Esophagus squamous epithelium (tissue), 4 donors: ENCODE measurements around the gene CD53.

Experiments used
- CTCF ChIP-seq, 6 experiments: fragments of 450-650 bp in 4 of 6; fragments of 200-600 bp in 2 of 6; sonication (generic) in 2 of 6; IDR thresholded peaks; one replicate each; pipeline ENCODE4 v1.5.1; 2016 to 2019; ENCODE audit warnings: antibody characterized with exemption in 6 of 6, mild to moderate bottlenecking in 4 of 6, moderate library complexity in 4 of 6
- POLR2A ChIP-seq, 4 donors: fragments of 450-650 bp; IDR thresholded peaks; one replicate each; pipeline ENCODE4 v1.6.1; 2017; ENCODE audit warnings: antibody characterized with exemption in 4 of 4, mild to moderate bottlenecking in 4 of 4, moderate library complexity in 3 of 4

- TF ChIP-seq POLR2A (IDR thresholded peaks at IDR 0.05) (no peak), CTCF (IDR thresholded peaks at IDR 0.05) (no peak)
Measured at GRCh38 chr1:110873856-110874255, 908 bp downstream of the CD53 start.
